Stomach smooth muscle (tissue), 2 donors: ENCODE data around the gene PTPN7.
"Not testable (repeated sequence)": the region's sequence is repeated elsewhere in the genome, so short reads cannot be mapped to it uniquely, and the experiment has no call there.

Experiments
- H3K27ac ChIP-seq: one replicate; pipeline ENCODE4 v1.7.0; 2013; ENCODE audit warnings: mild to moderate bottlenecking, low read length, inconsistent platforms
- H3K27me3 ChIP-seq, 2 donors: one replicate each; pipeline ENCODE4 v1.7.0; 2013; ENCODE audit warnings: low read length in 2 of 2; ENCODE audit not compliant: insufficient read depth in 2 of 2, control insufficient read depth in 1 of 2
- H3K36me3 ChIP-seq, 2 donors: one replicate each; pipeline ENCODE4 v1.7.0; 2013; ENCODE audit warnings: low read length in 2 of 2; ENCODE audit not compliant: control insufficient read depth in 2 of 2, insufficient read depth in 2 of 2
- H3K4me1 ChIP-seq: one replicate; pipeline ENCODE4 v1.7.0; 2013; ENCODE audit warnings: low read length; ENCODE audit not compliant: control insufficient read depth, insufficient read depth
- H3K4me3 ChIP-seq, 2 donors: one replicate each; pipeline ENCODE4 v1.7.0; 2013; ENCODE audit warnings: low read length in 2 of 2
- H3K9ac ChIP-seq, 2 donors: one replicate each; pipeline ENCODE4 v1.7.0; 2013; ENCODE audit warnings: low read length in 2 of 2, mild to moderate bottlenecking in 1 of 2
- H3K9me3 ChIP-seq, 2 donors: one replicate each; pipeline ENCODE4 v1.7.0; 2013; ENCODE audit warnings: low read length in 2 of 2; ENCODE audit not compliant: control insufficient read depth in 2 of 2
- donor health status: healthy.
- donor health status: Pancreatic carcinoma.

Gene PTPN7

GRCh38 chr1:202189001-202189790 is 28.8 kb upstream of the PTPN7 start:
- Histone ChIP-seq H3K9ac (no peak overlapping the region), H3K4me3 (no peak overlapping the region), H3K9me3 (no peaks in the 10 kb centered on the region), H3K36me3 (no peaks in the 10 kb centered on the region), H3K27ac (no peak overlapping the region), H3K4me1 (peaks cover 13% of the 10 kb centered on the region), H3K27me3 (peaks cover 13 to 17% of the 10 kb centered on the region in 2 donors)

DNA sequence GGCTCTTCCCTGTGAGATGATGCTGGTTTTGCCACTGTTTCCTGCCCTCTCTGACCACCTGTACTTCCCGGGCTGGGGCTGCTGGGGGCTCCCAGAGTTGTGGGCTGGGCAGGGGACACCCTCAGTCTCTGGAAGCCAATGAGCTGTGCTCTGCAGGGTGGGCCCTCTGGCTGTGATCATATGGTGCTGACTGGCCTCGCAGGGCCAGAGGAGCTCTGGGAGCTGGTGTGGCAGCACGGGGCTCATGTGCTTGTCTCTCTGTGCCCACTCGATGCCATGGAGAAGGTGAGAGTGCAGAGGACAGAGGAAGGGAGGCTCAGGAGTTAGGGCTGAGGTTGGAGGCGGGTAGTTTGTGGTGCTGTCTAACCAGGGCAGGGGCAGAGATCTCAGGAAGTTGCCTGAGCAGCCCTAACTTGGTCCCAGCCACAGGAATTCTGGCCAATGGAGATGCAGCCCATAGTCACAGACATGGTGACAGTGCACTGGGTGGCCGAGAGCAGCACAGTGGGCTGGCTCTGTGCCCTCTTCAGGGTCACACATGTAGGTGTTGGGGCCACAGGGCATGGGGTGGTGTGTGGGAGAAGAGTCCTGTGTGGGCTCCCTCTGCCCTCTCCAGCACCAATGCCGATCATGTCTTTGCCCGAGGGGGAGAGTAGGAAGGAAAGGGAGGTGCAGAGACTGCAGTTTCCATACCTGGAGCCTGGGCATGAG is 27.4 kb upstream of the PTPN7 start:
- peaks cover 5 to 10% of the 10 kb centered on the region in 2 donors for H3K27me3 ChIP-seq
- no peak overlapping the region for H3K27ac ChIP-seq
- H3K4me1 ChIP-seq, result peaks cover 2% of the 10 kb centered on the region
- no peak overlapping the region for H3K4me3 ChIP-seq
- no peaks in the 10 kb centered on the region for H3K36me3 ChIP-seq
- no peak overlapping the region for H3K9ac ChIP-seq
- H3K9me3 ChIP-seq, result no peaks in the 10 kb centered on the region

- H3K27ac ChIP-seq, result no peak overlapping the region
- H3K36me3 ChIP-seq, result no peaks in the 10 kb centered on the region
Observed at GRCh38 chr1:202187041-202187671, 26.8 kb upstream of the PTPN7 start.

DNA sequence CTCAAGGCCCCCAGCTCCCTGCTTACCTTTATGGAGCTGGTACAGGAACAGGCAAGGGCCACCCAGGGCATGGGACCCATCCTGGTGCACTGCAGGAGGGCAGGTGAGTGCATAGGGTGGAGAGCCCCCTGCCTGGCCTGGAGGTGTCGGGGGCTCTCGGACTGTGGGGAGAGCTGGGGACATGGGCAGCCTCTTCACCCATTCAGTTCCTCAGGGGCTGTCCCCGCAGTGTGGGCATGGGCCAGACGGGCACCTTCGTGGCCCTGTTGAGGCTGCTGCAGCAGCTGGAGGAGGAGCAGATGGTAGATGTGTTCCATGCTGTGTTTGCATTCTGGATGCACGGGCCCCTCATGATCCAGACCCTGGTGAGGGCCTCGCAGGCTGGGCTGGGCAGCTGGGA is 25.9 kb upstream of the PTPN7 start:
- H3K4me1 ChIP-seq, result peaks cover 2% of the 10 kb centered on the region
- no peak overlapping the region for H3K9ac ChIP-seq
- peaks cover 5 to 13% of the 10 kb centered on the region in 2 donors for H3K27me3 ChIP-seq
- no peaks in the 10 kb centered on the region for H3K36me3 ChIP-seq
- no peaks in the 10 kb centered on the region for H3K9me3 ChIP-seq
- no peak overlapping the region for H3K27ac ChIP-seq
- H3K4me3 ChIP-seq, result no peak overlapping the region

More at GRCh38 chr1:202187041-202187671, 26.8 kb upstream of the PTPN7 start:
- peaks cover 2% of the 10 kb centered on the region for H3K4me1 ChIP-seq
- H3K9ac ChIP-seq, result no peak overlapping the region
- no peaks in the 10 kb centered on the region for H3K9me3 ChIP-seq
- peaks cover 5 to 10% of the 10 kb centered on the region in 2 donors for H3K27me3 ChIP-seq
- H3K4me3 ChIP-seq, result no peak overlapping the region

DNA sequence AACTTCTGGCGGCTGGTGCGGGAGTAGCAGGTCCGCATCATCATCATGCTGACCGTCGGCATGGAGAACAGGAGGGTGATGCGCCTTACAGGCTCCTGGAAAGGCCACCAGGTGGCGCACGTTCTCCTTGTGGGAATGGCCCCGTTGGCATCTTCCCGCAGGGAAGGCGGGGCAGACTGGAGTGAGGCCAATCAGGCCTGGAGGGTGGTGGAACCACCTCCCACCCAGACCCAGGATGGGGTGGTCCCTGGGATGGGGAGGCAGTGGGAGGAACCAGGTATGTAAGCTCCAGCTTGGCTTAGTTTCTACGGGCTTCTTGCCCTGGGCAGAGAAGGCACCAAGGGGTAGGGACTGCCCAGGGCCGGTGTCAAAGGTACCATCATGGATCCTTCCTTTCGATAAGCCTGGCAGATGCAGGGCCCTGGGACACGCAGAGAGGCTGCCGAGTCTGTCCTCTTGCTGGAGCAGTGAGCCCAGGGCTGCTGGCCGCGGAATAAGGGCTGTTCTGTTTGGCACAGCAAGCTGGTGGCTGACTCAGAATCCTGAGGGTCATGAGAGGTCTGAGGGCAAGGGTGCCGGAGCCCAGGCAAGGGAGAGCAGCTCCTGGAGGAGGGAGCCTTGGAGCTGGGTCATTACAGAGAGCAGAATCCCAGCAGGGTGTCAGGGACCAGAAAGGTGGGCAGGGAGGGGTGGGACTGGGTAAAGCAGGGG is 24.5 kb upstream of the PTPN7 start:
- no peak overlapping the region for H3K4me3 ChIP-seq

GRCh38 chr1:202182040-202182877 is 21.9 kb upstream of the PTPN7 start:
- Histone ChIP-seq H3K4me1 (peaks cover 2% of the 10 kb centered on the region), H3K9ac (no peak overlapping the region), H3K36me3 (no peaks in the 10 kb centered on the region), H3K27ac (no peak overlapping the region), H3K27me3 (peaks cover 5 to 15% of the 10 kb centered on the region in 2 donors), H3K9me3 (no peaks in the 10 kb centered on the region), H3K4me3 (no peak overlapping the region)

More for the DNA sequence above, 24.5 kb upstream of the PTPN7 start:
- H3K9ac ChIP-seq, result no peak overlapping the region
- no peak overlapping the region for H3K27ac ChIP-seq
- no peaks in the 10 kb centered on the region for H3K36me3 ChIP-seq
- peaks cover 5 to 14% of the 10 kb centered on the region in 2 donors for H3K27me3 ChIP-seq
- no peaks in the 10 kb centered on the region for H3K9me3 ChIP-seq
- peaks cover 2% of the 10 kb centered on the region for H3K4me1 ChIP-seq

DNA sequence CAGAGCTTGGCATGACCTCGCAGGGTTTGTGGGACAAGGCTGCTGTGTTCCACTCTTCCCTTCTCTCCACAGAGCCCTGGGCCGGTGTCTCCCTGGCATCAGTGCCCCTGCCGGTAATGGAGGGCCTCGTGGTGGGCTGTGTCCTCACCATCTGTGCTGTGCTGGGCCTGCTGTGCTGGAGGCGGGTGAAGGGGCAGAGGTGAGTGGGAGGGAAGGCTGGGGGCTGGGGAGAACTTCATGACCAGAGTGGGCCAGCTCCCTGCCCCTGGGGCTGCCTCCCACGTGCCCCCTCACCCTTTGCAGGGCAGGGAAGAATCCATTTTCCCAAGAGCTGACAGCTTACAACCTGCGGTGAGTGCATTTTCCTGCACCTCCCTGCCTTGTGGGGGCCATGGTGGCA is 21.2 kb upstream of the PTPN7 start:
- H3K9ac ChIP-seq, result no peak overlapping the region
- no peak overlapping the region for H3K27ac ChIP-seq
- peaks cover 2% of the 10 kb centered on the region for H3K4me1 ChIP-seq
- H3K36me3 ChIP-seq, result no peaks in the 10 kb centered on the region
- peaks cover 5 to 15% of the 10 kb centered on the region in 2 donors for H3K27me3 ChIP-seq
- no peak overlapping the region for H3K4me3 ChIP-seq
- no peaks in the 10 kb centered on the region for H3K9me3 ChIP-seq

DNA sequence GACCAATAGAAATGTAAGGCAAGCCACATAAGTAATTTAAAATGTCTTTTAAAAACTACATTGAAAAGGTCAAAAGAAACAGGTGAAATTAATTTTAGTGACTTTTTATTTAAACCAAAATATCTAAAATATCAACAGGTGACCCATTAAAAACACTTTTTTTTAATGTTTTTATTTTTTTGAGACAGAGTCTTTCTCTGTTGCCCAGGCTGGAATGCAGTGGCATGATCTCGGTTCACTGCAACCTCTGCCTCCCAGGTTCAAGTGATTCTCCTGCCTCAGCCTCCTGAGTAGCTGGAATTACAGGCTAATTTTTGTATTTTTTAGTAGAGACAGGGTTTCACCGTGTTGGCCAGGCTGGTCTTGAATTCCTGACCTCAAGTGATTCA is 20.3 kb upstream of the PTPN7 start:
- not testable (repeated sequence) for H3K4me3 ChIP-seq, H3K4me1 ChIP-seq, H3K9ac ChIP-seq, H3K27ac ChIP-seq, H3K36me3 ChIP-seq, H3K9me3 ChIP-seq
- H3K27me3 ChIP-seq, result peaks cover 5 to 15% of the 10 kb centered on the region in 2 donors

GRCh38 chr1:202179828-202180750 is 19.7 kb upstream of the PTPN7 start:
- Histone ChIP-seq H3K9me3 (no peaks in the 10 kb centered on the region), H3K9ac (no peak overlapping the region), H3K4me3 (no peak overlapping the region), H3K4me1 (peaks cover 2% of the 10 kb centered on the region), H3K36me3 (no peaks in the 10 kb centered on the region), H3K27me3 (peaks cover 5 to 13% of the 10 kb centered on the region in 2 donors), H3K27ac (no peak overlapping the region)
